ENCODE results near the gene SEMA6B.

DNA sequence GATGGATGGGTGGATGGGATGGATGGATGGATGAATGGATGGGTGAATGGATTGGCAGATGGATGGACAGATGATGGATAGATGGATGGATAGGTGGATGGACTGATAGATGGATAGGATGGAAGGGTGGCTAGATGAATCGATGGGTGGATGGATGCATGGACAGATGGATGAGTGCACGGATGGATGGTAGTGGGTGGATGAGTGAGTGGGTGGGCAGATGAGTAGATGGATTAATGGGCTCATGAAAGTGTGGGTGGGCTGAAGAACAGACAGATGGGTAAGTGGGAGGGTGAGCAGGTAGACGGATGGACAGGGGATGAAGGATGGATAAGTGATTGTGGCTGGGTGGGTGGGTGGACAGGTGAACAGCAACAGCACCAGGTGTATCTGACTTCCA lies 5.7 kb downstream of the SEMA6B start:
- no peak for TF ChIP-seq PAX5 (IDR thresholded peaks at IDR 0.05; ENCODE audit: insufficient read depth, low read length, severe bottlenecking)
- TF ChIP-seq POLR2AphosphoS5 (IDR thresholded peaks at IDR 0.05; ENCODE audit: low read depth, low read length) = no peak
- TF ChIP-seq TAF1 (IDR thresholded peaks at IDR 0.05; ENCODE audit: low read depth, low read length) = no peak
